Panc1 (cell line): Measurements from ENCODE around the gene RPS6KA1. TPM values are rescaled to one million over a fixed set of nuclear protein-coding genes. Genes with fewer than 3 reads are reported as not detected.

Experiments
- ATAC-seq: fragments of 200-7000 bp; cut with Tn5 transposase; 2 replicates; pipeline ENCODE4 v1.9.1; 2020; ENCODE audit warnings: mild to moderate bottlenecking, moderate library complexity
- BruUV-seq: library from RNA; stranded (reverse); fragments of 400-500 nt; replicated peaks from 2 replicates; lab custom pipeline; 2021; lab: Mats Ljungman, UMichigan
- CTCF ChIA-PET: fragments of 300-600 bp; sonication (Branson Sonifier 250); formaldehyde crosslinking; loops from one replicate; lab custom pipeline; 2022; ENCODE audit warnings: antibody characterized with exemption; lab: Charles Lee
- POLR2A ChIA-PET: fragments of 300-600 bp; sonication (Branson Sonifier 250); formaldehyde crosslinking; loops from one replicate; lab custom pipeline; 2022; ENCODE audit warnings: antibody characterized with exemption; lab: Charles Lee
- DNase-seq: peaks from one replicate; pipeline ENCODE4 v3.0.0-alpha.2; 2010; ENCODE audit warnings: low read depth, low spot score
- H3K27ac ChIP-seq: 2 replicates; pipeline ENCODE4 v1.5.1; 2011; ENCODE audit warnings: mild to moderate bottlenecking, low read length, inconsistent platforms
- H3K27me3 ChIP-seq: fragments of 200-500 bp; sonication (Bioruptor generic); 2 replicates; pipeline ENCODE4 v1.6.0; 2014; ENCODE audit warnings: low read length, inconsistent platforms; ENCODE audit not compliant: control insufficient read depth, insufficient read depth
- H3K36me3 ChIP-seq: fragments of 200-500 bp; sonication (Bioruptor generic); 2 replicates; pipeline ENCODE4 v1.5.1; 2014; ENCODE audit warnings: inconsistent platforms, mild to moderate bottlenecking, low read length, moderate library complexity; ENCODE audit not compliant: control insufficient read depth, insufficient read depth
- H3K4me1 ChIP-seq: 2 replicates; pipeline ENCODE4 v1.5.1; 2011; ENCODE audit warnings: inconsistent platforms, mild to moderate bottlenecking, low read length, moderate library complexity; ENCODE audit not compliant: control insufficient read depth, insufficient read depth
- H3K4me3 ChIP-seq, 2 experiments: 2 replicates each; pipeline ENCODE4 v1.5.1; 2011 to 2012; ENCODE audit warnings: low read depth in 2 of 2, low read length in 2 of 2, mild to moderate bottlenecking in 2 of 2, inconsistent platforms in 1 of 2, moderate library complexity in 1 of 2
- H3K9me3 ChIP-seq: fragments of 200-500 bp; sonication (Bioruptor generic); 2 replicates; pipeline ENCODE4 v1.5.1; 2014; ENCODE audit warnings: low read depth, mild to moderate bottlenecking, inconsistent platforms, low read length, moderate library complexity; ENCODE audit not compliant: control insufficient read depth, insufficient read depth
- CTCF ChIP-seq: fragments of 450-650 bp; IDR thresholded peaks from 2 replicates; pipeline ENCODE4 v1.5.1; 2017; ENCODE audit warnings: mild to moderate bottlenecking
- POLR2AphosphoS5 ChIP-seq: IDR thresholded peaks from 2 replicates; pipeline ENCODE4 v1.6.1; 2012; ENCODE audit warnings: mild to moderate bottlenecking, low read depth, low read length, moderate library complexity
- REST ChIP-seq, 2 experiments: IDR thresholded peaks; 2 replicates each; pipeline ENCODE4 v1.6.1; 2011 to 2012; ENCODE audit warnings: low read depth in 2 of 2, control low read depth in 1 of 2, low read length in 1 of 2, mild to moderate bottlenecking in 1 of 2, moderate library complexity in 1 of 2; ENCODE audit not compliant: insufficient read depth in 1 of 2
- SIN3A ChIP-seq: IDR thresholded peaks from 2 replicates; pipeline ENCODE4 v1.6.1; 2012; ENCODE audit warnings: low read depth, mild to moderate bottlenecking, low read length, moderate library complexity, borderline replicate concordance; ENCODE audit not compliant: insufficient read depth
- TCF7L2 ChIP-seq: IDR thresholded peaks from 2 replicates; pipeline ENCODE4 v1.6.1; 2011; ENCODE audit warnings: mild to moderate bottlenecking, low read depth, low read length, inconsistent platforms
- in situ Hi-C: cut with HindIII; loops from 2 replicates; pipeline ENCODE4 v1.10.0; 2016; ENCODE audit warnings: low sequenced_read_pairs, low pct_unique_long_range_greater_than_20kb
- intact Hi-C: fragments of 100-400 bp; cut with micrococcal nuclease; formaldehyde crosslinking; loops from one replicate; pipeline ENCODE4 v1.10.0; 2022; ENCODE audit not compliant: unreplicated experiment
- total RNA-seq: library from RNA; stranded (reverse); gene quantifications from one replicate; pipeline ENCODE4 v1.2.1, GENCODE V29; 2021; ENCODE audit not compliant: unreplicated experiment

The RPS6KA1 gene
- total RNA-seq, 1 experiment from 2014 or later: 44.0 TPM

GRCh38 chr1:26546375-26546774 lies 16.8 kb downstream of the RPS6KA1 start:
- ATAC-seq (no peak), DNase-seq (no peak)
- in situ Hi-C loops (no loop called here), intact Hi-C loops (no loop called here)
- Histone ChIP-seq H3K27me3 (no peaks in the 10 kb centered on the region), H3K4me3 (no peak overlapping the region), H3K36me3 (no peaks in the 10 kb centered on the region), H3K4me1 (peaks cover 3% of the 10 kb centered on the region; the same call in 1 of the 2 replicates), H3K9me3 (no peaks in the 10 kb centered on the region), H3K27ac (no peak overlapping the region)
- ChIA-PET POLR2A (no interaction called here), CTCF (no interaction called here)
- no peak for TF ChIP-seq SIN3A
- no peak for TF ChIP-seq CTCF
- TF ChIP-seq POLR2AphosphoS5: no peak
- TF ChIP-seq TCF7L2: no peak
- no peak for TF ChIP-seq REST (IDR thresholded peaks at IDR 0.05; ENCODE audit: insufficient read depth in 1 of 2, low read depth in 2 of 2, low read length in 1 of 2)
- BruUV-seq: no TSS peak

- no TSS peak for BruUV-seq
- no peaks in the 10 kb centered on the region for H3K36me3 ChIP-seq
- POLR2A ChIA-PET: no interaction called here
- CTCF ChIA-PET: no interaction called here
- no peak overlapping the region for H3K4me3 ChIP-seq
- H3K4me1 ChIP-seq: no peaks in the 10 kb centered on the region
- H3K27ac ChIP-seq: no peak overlapping the region
- H3K27me3 ChIP-seq: no peaks in the 10 kb centered on the region
- DNase-seq (no peak), ATAC-seq (no peak)
- intact Hi-C loops (no loop called here), in situ Hi-C loops (no loop called here)
- TF ChIP-seq CTCF (no peak), POLR2AphosphoS5 (no peak), TCF7L2 (no peak), REST (IDR thresholded peaks at IDR 0.05; ENCODE audit: insufficient read depth in 1 of 2, low read depth in 2 of 2, low read length in 1 of 2) (no peak)
- no peaks in the 10 kb centered on the region for H3K9me3 ChIP-seq
These were observed 17.3 kb downstream of the RPS6KA1 start for GRCh38 chr1:26546819-26547218.
